GM12872 (cell line): ENCODE results near the gene SPATA16.

Source experiments
- CTCF ChIP-seq: IDR thresholded peaks from 3 replicates; pipeline ENCODE4 v1.5.1; 2011; ENCODE audit warnings: low read depth, mild to moderate bottlenecking, low read length, moderate library complexity; ENCODE audit not compliant: insufficient read depth

The SPATA16 gene

GRCh38 chr3:173007079-173007723 is 133.8 kb downstream of the SPATA16 start:
- TF ChIP-seq CTCF = no peak

GRCh38 chr3:173006006-173006405 is 135.0 kb downstream of the SPATA16 start:
- no peak for TF ChIP-seq CTCF

GRCh38 chr3:173004681-173005080 is 136.4 kb downstream of the SPATA16 start:
- TF ChIP-seq CTCF = no peak

- no peak for TF ChIP-seq CTCF
Observed at GRCh38 chr3:173003956-173004355, 137.1 kb downstream of the SPATA16 start.

GRCh38 chr3:173003471-173003870 is 137.6 kb downstream of the SPATA16 start:
- TF ChIP-seq CTCF = no peak

GRCh38 chr3:173001622-173002021 is 139.4 kb downstream of the SPATA16 start:
- TF ChIP-seq CTCF = no peak

GRCh38 chr3:173000553-173000952 is 140.5 kb downstream of the SPATA16 start:
- no peak for TF ChIP-seq CTCF
